SK-N-SH (cell line): ENCODE results near the gene SLC7A8. TPM values are rescaled to one million over a fixed set of nuclear protein-coding genes. Genes with fewer than 3 reads are reported as not detected.

Experiments used
- CTCF ChIA-PET: fragments of 300-600, 350-600 bp; formaldehyde crosslinking; extraction: SDS; loops from one replicate; lab custom pipeline; 2021; lab: Yijun Ruan, JAX
- POLR2A ChIA-PET: fragments of 350-600 bp; sonication (Branson Sonifier 250); formaldehyde crosslinking; extraction: SDS; loops from one replicate; lab custom pipeline; 2020; ENCODE audit warnings: antibody characterized with exemption, inconsistent platforms; lab: Yijun Ruan, JAX
- DNase-seq: peaks from one replicate; pipeline ENCODE4 v3.0.0; 2012
- H2AFZ ChIP-seq: fragments of 200-600 bp; sonication (generic); 2 replicates; pipeline ENCODE4 v1.8.1; 2016; ENCODE audit warnings: antibody characterized with exemption, mild to moderate bottlenecking, low read depth
- H3F3A ChIP-seq: fragments of 200-600 bp; sonication (generic); replicated peaks from 2 replicates; pipeline ENCODE3; 2016; ENCODE audit warnings: antibody characterized with exemption, mild to moderate bottlenecking; ENCODE audit not compliant: insufficient read depth
- H3K27ac ChIP-seq, 2 experiments: fragments of 200-500 bp in 1 of 2; fragments of 200-600 bp in 1 of 2; sonication (Bioruptor generic) in 1 of 2; sonication (generic), shearing (Covaris generic) in 1 of 2; 2 replicates each; pipeline versions ENCODE4 v1.5.1 to v1.6.1; 2014 to 2016; ENCODE audit warnings: low read depth in 2 of 2, inconsistent platforms in 1 of 2, low read length in 1 of 2, mild to moderate bottlenecking in 1 of 2, mixed read lengths in 1 of 2
- H3K27me3 ChIP-seq: fragments of 200-600 bp; sonication (generic), shearing (Covaris generic); 2 replicates; pipeline ENCODE4 v1.6.1; 2016; ENCODE audit warnings: mixed run types; ENCODE audit not compliant: insufficient read depth
- H3K36me3 ChIP-seq, 2 experiments: fragments of 200-500 bp in 1 of 2; fragments of 200-600 bp in 1 of 2; sonication (Bioruptor generic) in 1 of 2; sonication (generic) in 1 of 2; replicated peaks in 1 of 2; 2 replicates each; pipeline versions ENCODE3 to v1.5.1; 2014 to 2016; ENCODE audit warnings: low read length in 1 of 2, mild to moderate bottlenecking in 1 of 2; ENCODE audit not compliant: insufficient read depth in 2 of 2, control insufficient read depth in 1 of 2
- H3K4me1 ChIP-seq, 2 experiments: fragments of 200-500 bp in 1 of 2; fragments of 200-600 bp in 1 of 2; sonication (Bioruptor generic) in 1 of 2; sonication (generic), shearing (Covaris generic) in 1 of 2; 2 replicates each; pipeline versions ENCODE4 v1.5.1 to v1.6.1; 2014 to 2016; ENCODE audit warnings: low read depth in 1 of 2, low read length in 1 of 2, mixed run types in 1 of 2; ENCODE audit not compliant: insufficient read depth in 2 of 2, control insufficient read depth in 1 of 2
- H3K4me2 ChIP-seq: fragments of 200-600 bp; sonication (generic), shearing (Covaris generic); 2 replicates; pipeline ENCODE4 v1.6.1; 2017; ENCODE audit warnings: mixed run types
- H3K4me3 ChIP-seq, 2 experiments: fragments of 200-500 bp in 1 of 2; fragments of 200-600 bp in 1 of 2; sonication (Bioruptor generic) in 1 of 2; sonication (generic), shearing (Covaris generic) in 1 of 2; 2 replicates each; pipeline versions ENCODE4 v1.5.1 to v1.8.1; 2014 to 2016; ENCODE audit warnings: low read depth in 2 of 2, inconsistent platforms in 1 of 2, low read length in 1 of 2, mild to moderate bottlenecking in 1 of 2, mixed read lengths in 1 of 2, moderate library complexity in 1 of 2
- H3K79me2 ChIP-seq: fragments of 200-600 bp; sonication (generic); 2 replicates; pipeline ENCODE4 v1.8.1; 2017; ENCODE audit warnings: mild to moderate bottlenecking; ENCODE audit not compliant: insufficient read depth
- H3K9ac ChIP-seq: fragments of 200-600 bp; sonication (generic); 2 replicates; pipeline ENCODE4 v1.6.1; 2017; ENCODE audit warnings: mixed run types
- H3K9me2 ChIP-seq: fragments of 200-600 bp; sonication (generic); 2 replicates; pipeline ENCODE4 v1.6.1; 2017; ENCODE audit warnings: mixed run types
- H3K9me3 ChIP-seq: fragments of 200-600 bp; sonication (generic); 2 replicates; pipeline ENCODE4 v1.6.1; 2017; ENCODE audit warnings: mixed run types, mild to moderate bottlenecking, moderate library complexity
- H4K20me1 ChIP-seq: fragments of 200-600 bp; sonication (generic); 2 replicates; pipeline ENCODE4 v1.6.1; 2017; ENCODE audit warnings: mild to moderate bottlenecking, mixed run types; ENCODE audit not compliant: insufficient read depth
- ELF1 ChIP-seq: IDR thresholded peaks from 2 replicates; pipeline ENCODE4 v1.4.0; 2012
- EZH2phosphoT487 ChIP-seq: fragments of 200-600 bp; sonication (generic); IDR thresholded peaks from 2 replicates; pipeline ENCODE4 v1.6.1; 2017; ENCODE audit warnings: low read depth, mixed run types, mild to moderate bottlenecking, antibody characterized with exemption, moderate library complexity, borderline replicate concordance
- FOSL2 ChIP-seq: IDR thresholded peaks from 2 replicates; pipeline ENCODE4 v1.4.0; 2012; ENCODE audit warnings: low read depth, mild to moderate bottlenecking, moderate library complexity, borderline replicate concordance
- FOXJ3 ChIP-seq: sonication (generic); formaldehyde crosslinking; IDR thresholded peaks from 2 replicates; pipeline ENCODE4 v1.5.1; 2020; ENCODE audit warnings: mild to moderate bottlenecking, missing genetic modification reagents
- GABPA ChIP-seq: IDR thresholded peaks from 2 replicates; pipeline ENCODE4 v1.4.0; 2012; ENCODE audit warnings: low read depth, mild to moderate bottlenecking
- GATA2 ChIP-seq: sonication (generic); formaldehyde crosslinking; IDR thresholded peaks from 2 replicates; pipeline ENCODE4 v1.5.0; 2020; ENCODE audit warnings: mild to moderate bottlenecking, missing genetic modification reagents
- MEF2A ChIP-seq: IDR thresholded peaks from 2 replicates; pipeline ENCODE4 v1.4.0; 2012; ENCODE audit warnings: low read depth, borderline replicate concordance
- NFIC ChIP-seq: IDR thresholded peaks from 2 replicates; pipeline ENCODE4 v1.4.0; 2012; ENCODE audit warnings: borderline replicate concordance
- NRF1 ChIP-seq: IDR thresholded peaks from 2 replicates; pipeline ENCODE4 v1.6.1; 2012; ENCODE audit warnings: low read depth, mild to moderate bottlenecking, low read length
- POLR2AphosphoS5 ChIP-seq: IDR thresholded peaks from 2 replicates; pipeline ENCODE4 v1.6.1; 2012; ENCODE audit warnings: low read depth, low read length
- RAD21 ChIP-seq: IDR thresholded peaks from 2 replicates; pipeline ENCODE4 v1.6.1; 2012; ENCODE audit warnings: mild to moderate bottlenecking, low read length
- WGBS: methylation state at CpG from one replicate; pipeline ENCODE4 v1.1.6; 2017; ENCODE audit warnings: low lambda C conversion rate; 5-methylcytosine and 5-hydroxymethylcytosine counted together
- polyA plus RNA-seq, 3 experiments: library from polyadenylated mRNA; depleted of rRNA; stranded (reverse); fragments of >200 nt; gene quantifications; 2 replicates each; pipeline ENCODE4 v1.2.3, GENCODE V29; 2012
- TF ChIP-seq, protein P1 (sequence below): IDR thresholded peaks from 2 replicates; pipeline ENCODE4 v1.4.0; 2012; ENCODE audit warnings: low read depth
- TF ChIP-seq, protein P2 (sequence below): fragments of 200-600 bp; sonication (generic); IDR thresholded peaks from 2 replicates; pipeline ENCODE4 v1.6.1; 2017; ENCODE audit warnings: antibody characterized with exemption, mild to moderate bottlenecking, moderate library complexity

SLC7A8 gene
- polyA plus RNA-seq, 1 of the 3 experiments (the other 2 are of a cell fraction), result 1.4 TPM

DNA sequence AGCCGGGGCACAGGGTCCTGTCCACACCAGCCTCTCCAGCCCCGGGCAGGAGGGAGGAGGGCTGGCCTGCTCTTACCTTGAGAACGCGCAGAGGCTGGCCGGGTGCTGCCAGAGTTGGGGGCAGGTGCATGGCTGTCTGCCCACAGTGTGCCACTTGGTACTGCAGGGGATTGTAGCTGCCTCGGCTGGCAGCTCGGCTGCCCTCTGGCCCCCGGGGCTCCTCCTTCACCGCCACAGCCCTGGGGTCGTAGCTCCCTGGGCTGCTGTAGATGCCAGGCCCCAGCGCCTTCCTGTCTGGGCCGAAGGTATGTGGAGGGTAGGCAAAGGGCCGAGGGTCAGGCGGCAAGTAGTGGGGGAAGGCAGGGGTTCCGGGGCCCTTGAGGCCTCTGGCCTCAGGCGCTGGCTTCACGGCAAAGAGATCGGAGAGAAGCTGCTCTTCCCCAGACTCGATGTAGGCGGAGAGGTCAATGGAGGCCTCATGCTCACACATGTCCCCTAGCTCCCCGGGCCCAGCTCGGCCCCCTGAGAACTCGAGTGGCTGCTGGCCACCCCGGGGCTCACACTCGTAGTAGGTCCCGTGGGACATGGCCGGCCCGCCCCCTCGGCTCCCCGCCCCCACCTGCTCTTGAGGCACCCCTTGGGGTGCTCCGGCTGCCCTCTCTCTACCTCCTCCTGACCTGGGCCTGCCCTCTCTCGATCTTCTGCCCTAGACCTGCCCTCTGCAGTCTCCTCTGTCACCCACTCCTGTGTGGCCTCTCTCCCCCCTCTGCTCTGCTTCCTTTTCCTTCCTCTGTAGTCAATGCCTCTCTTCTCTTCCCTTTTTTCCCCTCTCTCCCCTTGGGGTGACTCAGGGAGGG is 64.7 kb downstream of the SLC7A8 start, which contains the start of gene CEBPE:
Gene CEBPE, minus strand, starts transcription at position 750 of the 857 bp plus-strand sequence. Its CDS starts 164 bp downstream, at position 586.
- Histone ChIP-seq H3K79me2 (no peaks in the 10 kb centered on the region), H3K36me3 (no peaks in the 10 kb centered on the region), H3K27ac (no peak within 1 kb of the TSS), H4K20me1 (no peaks in the 10 kb centered on the region), H3K4me2 (no peak within 1 kb of the TSS), H3K4me3 (no peak within 1 kb of the TSS), H3F3A (peaks cover 3% of the 10 kb centered on the region), H3K9me2 (no peaks in the 10 kb centered on the region), H3K4me1 (peaks cover 0 to 14% of the 10 kb centered on the region in 2 experiments; a peak in 3 of 4 replicates), H3K9ac (no peak within 1 kb of the TSS), H2AFZ (no peak within 1 kb of the TSS), H3K9me3 (no peaks in the 10 kb centered on the region), H3K27me3 (no peaks in the 10 kb centered on the region)
- CTCF ChIA-PET, result interaction anchor here (1.3 to 19.7 kb wide), 3 partner anchors 8 to 65 kb away, joined by 3 to 495 read pairs (median 43); partner anchors contain the start of gene SLC7A8
- TF ChIP-seq MEF2A, result no peak
- no peak for TF ChIP-seq GABPA
- no peak for TF ChIP-seq GATA2 (CRISPR knock-in tag)
- no peak for TF ChIP-seq NFIC
- TF ChIP-seq, protein P1, sequence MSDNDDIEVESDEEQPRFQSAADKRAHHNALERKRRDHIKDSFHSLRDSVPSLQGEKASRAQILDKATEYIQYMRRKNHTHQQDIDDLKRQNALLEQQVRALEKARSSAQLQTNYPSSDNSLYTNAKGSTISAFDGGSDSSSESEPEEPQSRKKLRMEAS, result no peak
- TF ChIP-seq RAD21, result no peak
- TF ChIP-seq NRF1, result no peak
- TF ChIP-seq POLR2AphosphoS5, result no peak
- no peak for TF ChIP-seq EZH2phosphoT487
- no peak for TF ChIP-seq FOXJ3 (CRISPR knock-in tag)
- TF ChIP-seq, protein P2, sequence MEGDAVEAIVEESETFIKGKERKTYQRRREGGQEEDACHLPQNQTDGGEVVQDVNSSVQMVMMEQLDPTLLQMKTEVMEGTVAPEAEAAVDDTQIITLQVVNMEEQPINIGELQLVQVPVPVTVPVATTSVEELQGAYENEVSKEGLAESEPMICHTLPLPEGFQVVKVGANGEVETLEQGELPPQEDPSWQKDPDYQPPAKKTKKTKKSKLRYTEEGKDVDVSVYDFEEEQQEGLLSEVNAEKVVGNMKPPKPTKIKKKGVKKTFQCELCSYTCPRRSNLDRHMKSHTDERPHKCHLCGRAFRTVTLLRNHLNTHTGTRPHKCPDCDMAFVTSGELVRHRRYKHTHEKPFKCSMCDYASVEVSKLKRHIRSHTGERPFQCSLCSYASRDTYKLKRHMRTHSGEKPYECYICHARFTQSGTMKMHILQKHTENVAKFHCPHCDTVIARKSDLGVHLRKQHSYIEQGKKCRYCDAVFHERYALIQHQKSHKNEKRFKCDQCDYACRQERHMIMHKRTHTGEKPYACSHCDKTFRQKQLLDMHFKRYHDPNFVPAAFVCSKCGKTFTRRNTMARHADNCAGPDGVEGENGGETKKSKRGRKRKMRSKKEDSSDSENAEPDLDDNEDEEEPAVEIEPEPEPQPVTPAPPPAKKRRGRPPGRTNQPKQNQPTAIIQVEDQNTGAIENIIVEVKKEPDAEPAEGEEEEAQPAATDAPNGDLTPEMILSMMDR, result no peak
- POLR2A ChIA-PET, result no interaction called here
- WGBS, result 76% methylated on average over 23 of the region's 32 CpGs
- DNase-seq, result no peak

DNA sequence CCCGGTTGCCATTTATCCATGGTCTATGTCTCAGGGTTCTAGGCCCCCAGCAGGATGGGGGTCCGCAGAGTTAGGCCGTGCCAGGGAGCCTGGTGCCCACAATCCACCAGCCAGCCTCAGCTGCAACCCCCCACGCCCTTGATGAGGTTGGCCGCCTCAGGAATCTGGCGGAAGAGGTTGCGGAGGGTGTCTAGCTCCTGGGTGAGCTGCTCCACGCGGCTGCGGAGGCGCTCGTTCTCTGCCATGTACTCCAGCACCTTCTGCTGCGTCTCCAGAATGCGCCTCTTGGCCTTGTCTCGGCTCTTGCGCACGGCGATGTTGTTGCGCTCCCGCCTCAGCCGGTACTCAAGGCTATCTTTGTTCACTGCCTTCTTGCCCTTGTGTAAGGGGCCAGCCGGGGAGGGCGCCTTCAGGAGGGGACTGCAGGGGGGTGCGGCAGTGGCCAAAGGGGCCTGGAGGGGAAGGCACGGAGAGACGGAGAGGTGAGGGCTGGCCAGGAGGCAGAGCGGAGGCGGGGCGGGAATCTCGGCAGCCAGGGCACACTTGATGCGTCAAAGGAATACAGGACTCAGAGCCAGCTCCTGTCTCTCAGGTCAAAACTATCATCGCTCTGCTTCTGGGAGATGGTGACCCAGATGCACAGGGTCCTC is 66.0 kb downstream of the SLC7A8 start:
- H3K27ac ChIP-seq, result no peak overlapping the region
- no peak overlapping the region for H3K4me2 ChIP-seq
- H3K27me3 ChIP-seq, result no peaks in the 10 kb centered on the region
- H4K20me1 ChIP-seq, result no peaks in the 10 kb centered on the region
- no peak for DNase-seq
- no peaks in the 10 kb centered on the region for H3K9me2 ChIP-seq
- no peaks in the 10 kb centered on the region for H3K36me3 ChIP-seq
- ChIA-PET CTCF (interaction anchor here (0.7 to 19.7 kb wide), 3 partner anchors 40 to 66 kb away, joined by 3 to 495 read pairs (median 4); partner anchors contain the start of gene SLC7A8), POLR2A (no interaction called here)
- H3K79me2 ChIP-seq, result no peaks in the 10 kb centered on the region
- no peak overlapping the region for H3K9ac ChIP-seq
- TF ChIP-seq, protein P2, result no peak
- TF ChIP-seq FOSL2, result no peak
- TF ChIP-seq ELF1, result no peak
- H3F3A ChIP-seq, result peaks cover 3% of the 10 kb centered on the region
- no peak overlapping the region for H3K4me3 ChIP-seq
- H3K4me1 ChIP-seq, result peaks cover 0 to 14% of the 10 kb centered on the region in 2 experiments; a peak in 3 of 4 replicates
- no peak overlapping the region for H2AFZ ChIP-seq
- 84% methylated on average over 26 of the region's 32 CpGs for WGBS
- no peaks in the 10 kb centered on the region for H3K9me3 ChIP-seq
